ENCODE measurements around the gene ENOX1. TPM values are rescaled to one million over a fixed set of nuclear protein-coding genes. Genes with fewer than 3 reads are reported as not detected.

ENOX1 gene
- total and polyA plus RNA-seq, 2 donors (not counting 3 experiments of a cell fraction or from before 2014, with no cell fraction given) = 0.17 to 0.97 TPM

DNA sequence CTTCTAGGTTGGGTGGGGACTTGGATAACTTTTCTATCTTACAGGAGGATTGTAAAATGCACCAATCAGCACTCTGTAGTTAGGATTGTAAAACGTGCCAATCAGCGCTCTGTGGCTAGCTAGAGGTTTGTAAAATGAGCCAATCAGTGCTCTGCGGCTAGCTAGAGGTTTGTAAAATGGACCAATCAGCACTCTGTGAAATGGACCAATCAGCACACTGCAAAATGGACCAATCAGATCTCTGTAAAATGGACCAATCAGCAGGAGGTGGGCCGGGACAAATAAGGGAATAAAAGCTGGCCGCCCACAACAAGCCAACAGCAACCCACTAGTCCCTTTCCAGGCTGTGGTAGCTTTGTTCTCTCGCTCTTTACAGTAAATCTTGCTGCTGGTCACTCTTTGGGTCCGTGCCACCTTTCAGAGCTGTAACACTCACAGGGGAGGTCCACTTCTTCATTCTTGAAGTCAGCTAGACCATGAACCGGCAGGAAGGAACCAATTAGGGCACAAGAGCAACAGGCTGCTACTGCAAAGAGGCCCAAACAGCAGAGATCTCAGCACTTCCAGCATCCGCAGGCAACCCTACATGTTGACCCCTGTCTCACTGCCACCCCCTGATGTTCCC, 606.6 kb downstream of the ENOX1 start:
- ChIA-PET POLR2A (no interaction called here), CTCF (no interaction called here)
- H3K9me3 ChIP-seq (replicated peaks; ENCODE audit: control insufficient read depth, insufficient read depth, low read length) = no peaks in the 10 kb centered on the region
- H3K9me1 ChIP-seq (replicated peaks; ENCODE audit: control insufficient read depth, extremely low read depth, insufficient read depth, low read length) = no peaks in the 10 kb centered on the region
- no peak overlapping the region for H3K4me2 ChIP-seq (ENCODE audit: insufficient read depth, low read length)
- H2AFZ ChIP-seq (ENCODE audit: low read depth, low read length) = no peak overlapping the region
- no peaks in the 10 kb centered on the region for H3K27me3 ChIP-seq (ENCODE audit: control insufficient read depth in 2 of 2, insufficient read depth in 2 of 2, low read length in 2 of 2)
- no peak overlapping the region for H3K27ac ChIP-seq (ENCODE audit: insufficient read depth, low read depth, low read length)
- H3K79me2 ChIP-seq (ENCODE audit: control insufficient read depth, insufficient read depth, low read length) = no peaks in the 10 kb centered on the region
- H3K4me1 ChIP-seq (ENCODE audit: control insufficient read depth, extremely low read depth, insufficient read depth, low read length) = no peaks in the 10 kb centered on the region
- H3K4me3 ChIP-seq (replicated peaks in 1 of 3; ENCODE audit: insufficient read depth in 1 of 3, low read depth in 1 of 3, low read length in 3 of 3) = no peak overlapping the region
- intact Hi-C loops (cut with micrococcal nuclease) = no loop called here
- FAIRE-seq (no peak), DNase-seq (ENCODE audit: low read depth, low spot score) (no peak)
- dilution Hi-C loops (cut with MboI; ENCODE audit: extremely low pct_ligation_motif_present, low sequenced_read_pairs) = no loop called here
- no peaks in the 10 kb centered on the region for H4K20me1 ChIP-seq (replicated peaks; ENCODE audit: control insufficient read depth, extremely low read depth, insufficient read depth, low read length)
- H3K9ac ChIP-seq (replicated peaks; ENCODE audit: extremely low read depth, insufficient read depth, low read length) = no peak overlapping the region
- TF ChIP-seq POLR2AphosphoS5 (IDR thresholded peaks at IDR 0.05; ENCODE audit: insufficient read depth, low read depth, low read length) (no peak), MYC (IDR thresholded peaks at IDR 0.05; ENCODE audit: low read depth, low read length) (no peak), JUN (IDR thresholded peaks at IDR 0.05; ENCODE audit: borderline replicate concordance, insufficient read depth, insufficient read length, low read depth) (no peak), POLR2A (IDR thresholded peaks at IDR 0.05; ENCODE audit: low read depth, low read length) (no peak), EZH2 (IDR thresholded peaks at IDR 0.05; ENCODE audit: borderline replicate concordance, low read depth, low read length, severe bottlenecking) (no peak), GATA2 (IDR thresholded peaks at IDR 0.05; ENCODE audit: insufficient read depth, insufficient read length, low read depth, low read length) (no peak), FOS (IDR thresholded peaks at IDR 0.05; ENCODE audit: borderline replicate concordance, insufficient read depth, low read length) (no peak)
- TF ChIP-seq, protein P1, sequence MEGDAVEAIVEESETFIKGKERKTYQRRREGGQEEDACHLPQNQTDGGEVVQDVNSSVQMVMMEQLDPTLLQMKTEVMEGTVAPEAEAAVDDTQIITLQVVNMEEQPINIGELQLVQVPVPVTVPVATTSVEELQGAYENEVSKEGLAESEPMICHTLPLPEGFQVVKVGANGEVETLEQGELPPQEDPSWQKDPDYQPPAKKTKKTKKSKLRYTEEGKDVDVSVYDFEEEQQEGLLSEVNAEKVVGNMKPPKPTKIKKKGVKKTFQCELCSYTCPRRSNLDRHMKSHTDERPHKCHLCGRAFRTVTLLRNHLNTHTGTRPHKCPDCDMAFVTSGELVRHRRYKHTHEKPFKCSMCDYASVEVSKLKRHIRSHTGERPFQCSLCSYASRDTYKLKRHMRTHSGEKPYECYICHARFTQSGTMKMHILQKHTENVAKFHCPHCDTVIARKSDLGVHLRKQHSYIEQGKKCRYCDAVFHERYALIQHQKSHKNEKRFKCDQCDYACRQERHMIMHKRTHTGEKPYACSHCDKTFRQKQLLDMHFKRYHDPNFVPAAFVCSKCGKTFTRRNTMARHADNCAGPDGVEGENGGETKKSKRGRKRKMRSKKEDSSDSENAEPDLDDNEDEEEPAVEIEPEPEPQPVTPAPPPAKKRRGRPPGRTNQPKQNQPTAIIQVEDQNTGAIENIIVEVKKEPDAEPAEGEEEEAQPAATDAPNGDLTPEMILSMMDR (IDR thresholded peaks at IDR 0.05; ENCODE audit: extremely low read depth in 1 of 2, insufficient read depth in 1 of 2, low read depth in 1 of 2, low read length in 2 of 2) = no peak
- TF ChIP-seq, protein P2, sequence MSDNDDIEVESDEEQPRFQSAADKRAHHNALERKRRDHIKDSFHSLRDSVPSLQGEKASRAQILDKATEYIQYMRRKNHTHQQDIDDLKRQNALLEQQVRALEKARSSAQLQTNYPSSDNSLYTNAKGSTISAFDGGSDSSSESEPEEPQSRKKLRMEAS (IDR thresholded peaks at IDR 0.05; ENCODE audit: insufficient read depth, insufficient read length) = no peak
- H3K36me3 ChIP-seq (ENCODE audit: control insufficient read depth in 2 of 2, extremely low read depth in 1 of 2, insufficient read depth in 2 of 2, low read length in 2 of 2) = no peaks in the 10 kb centered on the region
- BruUV-seq (replicated peaks) = no TSS peak
